Muscle of back (tissue), 13 donors: ENCODE measurements around the gene ZCCHC2. TPM values are rescaled to one million over a fixed set of nuclear protein-coding genes. Genes with fewer than 3 reads are reported as not detected.

Experiments used
- DNase-seq, 3 donors: peaks; one replicate each; pipeline versions ENCODE4 v3.0.0 to v3.0.0-alpha.2; 2013
- long read RNA-seq, 9 donors: transcript quantifications; one replicate each; lab custom pipeline, GENCODE V29; 2026
- polyA plus RNA-seq, 10 donors: library from polyadenylated mRNA; unstranded; fragments of 120-200 nt; gene quantifications; one replicate each; pipeline ENCODE4 v1.2.1, GENCODE V29; 2013; ENCODE audit not compliant: insufficient read length in 10 of 10

Gene ZCCHC2
- 10 to 100 TPM in 2 of 10 donors, 1 to 10 TPM in 8; 5.5 to 10.6 (median 9.3) TPM for polyA plus RNA-seq
- long read RNA-seq, donor 1 = 0 reads
- long read RNA-seq, donor 2, partial matches to known transcripts = 0 of 1 reads
- long read RNA-seq, donor 2, other reads (novel, unspliced or antisense) = 0 of 1 reads
- long read RNA-seq, donor 3 = 0 reads
- long read RNA-seq, donor 4, partial matches to known transcripts = 0 of 1 reads
- long read RNA-seq, donor 4, other reads (novel, unspliced or antisense) = 0 of 1 reads
- long read RNA-seq, donor 5 = 0 reads
- long read RNA-seq, donor 6 = 0 reads
- long read RNA-seq, donor 7, partial matches to known transcripts = 0 of 1 reads
- long read RNA-seq, donor 7, other reads (novel, unspliced or antisense) = 0 of 1 reads
- long read RNA-seq, donor 8 = 0 reads
- long read RNA-seq, donor 9 = 0 reads

DNA sequence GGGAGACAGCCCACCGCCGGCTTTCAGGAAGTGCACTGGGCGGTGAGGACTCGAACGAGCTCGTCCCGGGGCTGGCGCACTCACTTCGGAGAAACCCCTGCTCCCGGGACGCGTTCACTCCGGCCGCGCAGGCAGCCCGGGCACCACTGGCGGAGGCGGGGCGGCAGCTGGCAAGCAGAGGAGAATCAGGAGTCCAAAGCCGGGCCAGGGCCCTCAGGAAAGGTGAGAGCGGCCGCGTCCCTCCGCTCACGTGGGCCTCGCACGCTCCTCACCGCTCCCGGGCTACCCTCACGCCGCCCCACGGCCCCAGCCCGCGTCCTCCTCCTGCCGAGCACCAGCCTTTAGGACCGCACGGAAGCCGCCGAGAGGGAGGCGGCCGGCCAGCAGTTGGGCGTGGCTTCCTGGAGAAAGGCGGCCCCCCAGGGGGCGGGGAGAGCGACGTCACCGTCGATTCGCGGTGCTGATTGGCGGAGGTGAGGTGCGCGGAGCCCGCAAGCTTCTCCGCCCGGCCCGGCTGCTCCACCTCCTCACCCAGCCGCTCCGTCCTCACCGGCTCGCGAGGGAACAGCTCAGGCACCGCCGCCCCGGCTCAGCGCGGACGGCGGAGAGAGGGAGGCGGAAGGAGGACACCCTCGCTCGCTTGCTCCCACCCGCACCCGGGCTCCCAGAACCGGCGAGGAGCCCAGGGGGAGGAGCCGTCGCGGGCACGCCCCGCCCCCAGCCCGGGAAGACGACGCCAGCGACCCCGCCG lies at the start of gene ZCCHC2:
ZCCHC2 (plus strand) TSS at position 522 of the 751 bp plus-strand sequence. CDS start 400 bp downstream, outside the sequence.
- DNase-seq = peak; percentile 98 to 100 (median 99)

GRCh38 chr18:62479574-62479973 lies 43.3 kb upstream of the ZCCHC2 start:
- no peak for DNase-seq

DNA sequence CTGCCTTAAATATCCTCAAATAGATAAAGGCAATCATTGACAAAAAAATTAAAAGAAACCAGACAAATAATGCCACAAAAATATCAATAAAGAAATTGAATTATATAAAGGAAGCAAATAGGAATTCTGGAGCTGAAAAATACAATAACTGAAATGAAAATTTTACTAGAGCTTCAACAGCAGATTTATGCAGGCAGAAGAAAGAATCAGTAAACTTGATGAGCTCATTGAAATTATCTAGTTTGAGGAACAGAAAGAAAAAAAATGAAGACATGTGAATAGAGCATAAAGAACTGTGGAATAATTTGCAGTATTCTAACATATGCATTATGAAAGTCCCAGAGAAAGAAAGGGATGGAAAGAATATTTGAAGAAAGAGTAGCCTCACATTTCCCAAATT lies 41.9 kb upstream of the ZCCHC2 start:
- no peak for DNase-seq

DNA sequence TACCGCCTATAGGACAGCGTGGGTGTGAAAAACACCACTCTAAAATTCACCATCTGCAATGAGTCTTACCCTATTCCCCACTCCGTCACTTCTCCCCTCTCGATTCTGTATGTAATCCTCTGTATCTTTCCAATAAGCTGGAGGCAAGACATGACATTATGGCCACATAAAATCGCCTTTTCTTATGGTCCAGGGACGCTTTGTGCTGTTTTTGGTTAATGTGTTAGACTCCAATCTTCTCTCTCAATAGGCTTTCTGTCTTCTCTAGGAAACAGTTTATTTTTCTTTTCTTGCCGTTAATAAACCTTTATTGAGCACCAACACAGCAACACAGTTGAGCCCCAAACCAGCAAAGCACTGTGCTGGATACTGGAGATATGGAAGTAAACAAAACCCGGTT lies 37.9 kb upstream of the ZCCHC2 start:
- no peak for DNase-seq

DNA sequence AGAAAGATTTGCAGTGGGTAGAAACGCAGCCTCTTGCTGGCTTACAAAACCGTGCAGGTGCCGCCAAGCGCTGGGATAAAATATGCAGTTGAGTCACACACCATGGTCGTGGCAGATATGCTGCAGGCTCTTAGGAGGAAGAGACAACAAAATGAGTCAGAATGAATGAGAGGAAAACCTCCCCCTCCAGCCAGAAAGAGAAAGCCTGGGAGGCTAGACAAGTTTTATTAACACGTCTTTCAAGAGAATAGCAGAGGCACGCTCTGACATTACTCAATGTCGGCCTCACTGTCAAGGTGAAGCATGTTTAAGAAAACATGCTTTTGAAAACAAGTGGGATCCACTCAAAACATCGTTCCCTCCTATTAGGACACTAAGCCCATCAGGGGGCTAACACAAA lies 37.1 kb upstream of the ZCCHC2 start:
- DNase-seq = peak in 1 of 3 donors; percentile 28

- DNase-seq = peak in 1 of 3 donors; percentile 8
Observed at GRCh38 chr18:62486290-62486964, 36.4 kb upstream of the ZCCHC2 start.

GRCh38 chr18:62487161-62487560 lies 35.7 kb upstream of the ZCCHC2 start:
- DNase-seq = no peak

DNA sequence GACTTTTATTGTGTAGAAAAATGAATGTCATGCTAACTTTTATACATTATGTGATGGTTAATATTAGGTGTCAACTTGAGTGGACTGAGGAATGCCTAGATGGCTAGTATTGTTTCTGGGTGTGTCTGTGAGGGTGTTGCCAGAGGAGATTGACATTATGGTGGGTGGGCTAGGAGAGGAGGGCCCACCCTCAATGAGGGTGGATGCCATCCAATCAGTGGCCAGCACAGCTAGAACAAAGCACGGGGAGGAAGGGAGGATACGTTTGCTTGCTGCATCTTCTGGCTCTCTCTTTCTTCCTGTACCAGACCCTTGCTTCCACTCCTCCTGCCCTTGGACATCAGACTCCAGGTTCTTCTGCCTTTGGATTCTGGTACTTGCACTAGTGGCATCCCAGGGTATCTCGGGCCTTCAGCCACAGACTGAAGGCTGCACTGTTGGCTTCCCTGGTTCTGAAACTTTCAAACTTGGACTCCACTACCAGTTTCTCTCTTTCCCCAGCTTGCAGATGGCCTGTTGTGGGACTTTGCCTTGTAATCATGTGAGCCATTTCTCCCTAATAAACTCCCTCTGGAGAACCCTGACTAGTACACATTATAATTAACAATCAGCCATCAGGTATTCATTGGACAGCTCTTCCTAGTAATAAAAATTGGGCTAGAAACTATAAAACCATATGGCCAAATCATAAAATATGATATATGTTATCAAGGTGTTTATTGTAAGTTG lies 31.7 kb upstream of the ZCCHC2 start:
- no peak for DNase-seq

GRCh38 chr18:62493033-62493862 lies 29.6 kb upstream of the ZCCHC2 start:
- no peak for DNase-seq

- DNase-seq = no peak
Observed at GRCh38 chr18:62494764-62495163, 28.1 kb upstream of the ZCCHC2 start.

DNA sequence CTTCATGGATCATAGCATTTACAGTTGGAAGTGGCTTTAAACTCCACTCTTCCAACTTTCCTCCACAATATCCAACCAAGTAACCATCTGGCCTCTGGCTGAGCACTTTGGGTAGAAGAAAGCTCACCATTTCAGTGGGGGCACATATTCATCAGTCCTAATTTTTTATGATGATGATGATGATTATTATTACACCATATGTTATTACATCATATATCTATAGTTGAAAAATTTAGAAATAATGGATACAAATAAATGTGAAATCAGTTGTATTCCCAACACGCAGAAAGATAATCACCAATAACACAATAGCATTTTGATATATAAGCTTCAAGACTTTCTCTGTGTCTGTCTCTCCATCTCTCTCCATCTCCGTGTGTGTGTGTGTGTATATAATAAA lies 26.6 kb upstream of the ZCCHC2 start:
- no peak for DNase-seq

- no peak for DNase-seq
Observed at GRCh38 chr18:62497190-62497772, 25.5 kb upstream of the ZCCHC2 start.

GRCh38 chr18:62498616-62499262 lies 24.1 kb upstream of the ZCCHC2 start:
- no peak for DNase-seq

DNA sequence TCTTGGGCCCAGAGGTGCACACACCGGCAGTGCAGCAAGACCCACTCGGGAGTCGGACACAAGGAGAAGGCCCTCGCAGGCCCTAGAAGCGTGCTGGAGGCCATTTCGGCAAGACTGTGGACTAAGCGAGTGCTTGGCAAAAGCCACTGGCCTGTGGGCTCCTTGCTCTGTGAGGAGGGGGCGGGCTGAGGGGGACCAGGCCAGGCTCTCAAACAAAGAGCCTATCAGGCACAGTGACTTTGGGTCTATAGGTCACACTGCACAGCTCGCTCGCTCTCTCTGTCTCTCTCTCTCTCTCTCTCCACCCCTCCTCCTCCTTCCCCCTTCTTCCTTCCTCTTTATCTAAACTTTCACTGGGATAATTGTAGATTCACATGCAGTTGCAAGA lies 23.6 kb upstream of the ZCCHC2 start:
- DNase-seq = no peak

GRCh38 chr18:62500174-62500573 lies 22.7 kb upstream of the ZCCHC2 start:
- DNase-seq = no peak

GRCh38 chr18:62500966-62501591 lies 21.7 kb upstream of the ZCCHC2 start:
- DNase-seq = no peak

DNA sequence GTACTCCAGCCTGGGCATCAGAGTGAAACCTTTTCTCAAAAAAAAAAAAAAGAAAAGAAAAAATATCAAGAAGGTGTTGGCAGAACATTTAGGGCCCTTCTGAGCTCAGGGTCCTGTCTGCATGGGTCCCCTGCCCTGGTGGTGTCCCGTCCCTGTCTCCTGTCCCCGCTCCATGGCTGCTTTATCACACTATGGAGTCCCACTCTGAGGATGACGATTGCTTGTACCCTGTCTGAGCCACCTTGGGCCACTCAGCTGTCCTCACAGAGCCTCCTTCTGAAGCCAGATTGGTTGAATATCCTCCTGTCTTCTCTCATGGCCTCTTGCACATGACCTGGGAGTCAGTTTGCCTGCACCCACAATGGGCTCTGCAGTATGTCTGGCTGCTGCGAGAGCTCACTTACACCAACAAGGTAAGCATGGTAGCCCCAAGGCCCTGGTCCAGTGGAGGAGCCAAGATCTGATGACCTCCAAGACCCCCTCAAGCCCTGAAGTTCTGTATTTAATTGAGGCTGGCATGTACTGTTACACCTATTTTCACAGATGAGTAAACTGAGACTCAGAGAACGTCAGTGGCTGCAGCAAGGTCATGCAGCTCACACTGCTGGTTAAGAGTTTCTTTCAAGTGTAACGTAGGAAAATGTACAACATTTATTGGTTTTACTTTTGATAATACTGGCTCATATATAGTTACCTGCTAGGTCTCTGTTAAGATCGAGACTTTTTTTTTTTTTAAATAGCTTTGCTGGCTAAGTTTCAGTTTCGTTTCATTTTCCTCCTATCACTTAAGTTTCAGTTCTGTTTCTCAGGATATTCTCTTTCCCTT lies 16.9 kb upstream of the ZCCHC2 start:
- no peak for DNase-seq

DNA sequence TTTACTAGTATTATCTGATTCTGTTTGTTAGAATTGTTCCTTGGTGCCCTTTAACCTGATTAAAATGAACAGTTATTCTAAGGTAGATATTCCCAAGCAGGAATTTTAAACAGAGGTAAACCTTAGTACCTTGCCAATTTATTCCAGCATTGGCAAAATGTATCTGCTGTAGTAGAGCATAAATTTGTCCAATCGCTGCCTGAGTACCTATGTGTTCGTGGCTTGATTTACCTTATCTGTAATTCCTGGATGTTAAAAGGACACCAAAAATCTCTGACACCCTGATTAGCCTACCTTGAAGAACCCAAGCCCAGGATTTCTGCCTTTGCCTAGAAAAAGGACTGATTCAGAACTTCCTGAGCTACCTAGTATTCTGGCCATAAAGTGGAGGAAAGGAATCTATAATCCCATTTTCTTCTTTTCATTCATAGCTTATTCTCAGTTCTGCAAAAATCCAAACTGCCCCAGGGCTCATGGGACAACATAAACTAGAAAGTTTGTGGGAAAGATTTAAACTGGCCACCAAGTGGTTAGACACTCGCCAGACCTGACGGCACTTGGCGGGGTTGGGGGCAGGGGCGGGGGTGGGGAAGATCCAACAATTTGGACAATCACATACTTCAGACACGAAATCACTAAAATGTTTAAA lies 16.2 kb upstream of the ZCCHC2 start:
- DNase-seq = no peak
